ENCODE measurements around the gene DCLK1. TPM values are rescaled to one million over a fixed set of nuclear protein-coding genes. Genes with fewer than 3 reads are reported as not detected.

The DCLK1 gene
- total RNA-seq, 1 experiment from 2014 or later, result 36.2 TPM

GRCh38 chr13:35916146-35916545, 215.0 kb downstream of the DCLK1 start:
- no CpG with 5 or more reads among the region's 2 CpGs for WGBS (ENCODE audit: extremely low coverage, insufficient read length, low lambda C conversion rate)
- no peaks in the 10 kb centered on the region for H4K20me1 ChIP-seq (ENCODE audit: control insufficient read depth, insufficient read depth, insufficient read length)

More at GRCh38 chr13:35916146-35916545, 215.0 kb downstream of the DCLK1 start:
- Histone ChIP-seq H2BK5ac (ENCODE audit: insufficient read length, low read length) (no peak overlapping the region), H2BK12ac (ENCODE audit: insufficient read length, low read depth, low read length) (no peak overlapping the region), H2BK120ac (ENCODE audit: low read depth, low read length, poor library complexity, severe bottlenecking) (no peak overlapping the region), H4K91ac (ENCODE audit: insufficient read length, low read depth, low read length) (no peak overlapping the region), H3K14ac (ENCODE audit: insufficient read depth, low read length) (no peak overlapping the region), H2AFZ (ENCODE audit: low read length) (no peak overlapping the region), H3K23ac (ENCODE audit: insufficient read length, low read depth, low read length) (no peak overlapping the region), H3K18ac (ENCODE audit: insufficient read length, low read depth, low read length) (no peak overlapping the region), H3K27ac (ENCODE audit: insufficient read length, low read depth, low read length) (no peak overlapping the region), H3K79me1 (ENCODE audit: insufficient read depth, low read depth, low read length, poor library complexity, severe bottlenecking) (no peaks in the 10 kb centered on the region), H2AK5ac (ENCODE audit: insufficient read length, low read length) (no peak overlapping the region), H3T11ph (ENCODE audit: low read length) (no peak overlapping the region), H4K5ac (ENCODE audit: insufficient read length, low read depth, low read length) (no peak overlapping the region), H3K79me2 (ENCODE audit: insufficient read depth, low read length) (no peaks in the 10 kb centered on the region), H3K9ac (ENCODE audit: extremely low read depth, insufficient read length, low read length) (no peak overlapping the region), H4K8ac (replicated peaks; ENCODE audit: insufficient read length, low read depth, low read length) (no peak overlapping the region), H3K56ac (ENCODE audit: insufficient read length, low read depth, low read length) (no peak overlapping the region), H3K4me1 (ENCODE audit: insufficient read depth, low read length) (peaks cover 21% of the 10 kb centered on the region), H3K4ac (ENCODE audit: low read depth, low read length) (no peak overlapping the region), H2BK15ac (ENCODE audit: low read depth, low read length) (no peak overlapping the region), H2BK20ac (ENCODE audit: low read depth, low read length, poor library complexity, severe bottlenecking) (no peak overlapping the region), H3K4me2 (ENCODE audit: insufficient read depth, insufficient read length, low read length) (no peak overlapping the region), H3K27me3 (ENCODE audit: insufficient read depth, low read length) (no peaks in the 10 kb centered on the region), H3K9me3 (ENCODE audit: control insufficient read depth, low read depth, low read length) (no peaks in the 10 kb centered on the region), H3K23me2 (ENCODE audit: insufficient read length, low read depth, low read length, poor library complexity, severe bottlenecking) (no peaks in the 10 kb centered on the region)
- no peak for DNase-seq
- Mint-ChIP-seq H3K4me3 (no peak overlapping the region), H3K27me3 (ENCODE audit: low read depth) (no peaks in the 10 kb centered on the region), H3K27ac (peak overlapping the region; percentile 29 to 85 (median 65); a peak in 6 of 7 replicates), H3K4me1 (peaks cover 46 to 48% of the 10 kb centered on the region in 2 experiments), H3K9me3 (peaks cover 0 to under 1% of the 10 kb centered on the region in 2 experiments; a peak in 4 of 5 replicates), H3K36me3 (ENCODE audit: insufficient read depth in 1 of 3, low read depth in 3 of 3) (peaks cover 0 to 9% (median 3%) of the 10 kb centered on the region in 3 experiments; a peak in 4 of 7 replicates)
- no peak for TF ChIP-seq CTCF (conservative IDR thresholded peaks at IDR 0.05)
